Central memory CD8-positive, alpha-beta T cell (primary cell): ENCODE data around the gene SNED1.

ENCODE experiments used
- ATAC-seq: fragments of 150-1000 bp; cut with Tn5 transposase; replicated peaks from 2 replicates; pipeline ENCODE4 v1.10.0; 2022; ENCODE audit warnings: mild to moderate bottlenecking, moderate FRiP score, moderate number of reproducible peaks; ENCODE audit not compliant: poor library complexity, severe bottlenecking; ENCODE audit errors: extremely low read depth
- DNase-seq, 2 donors: peaks; one replicate each; pipeline ENCODE4 v3.0.0; 2021; ENCODE audit warnings: low spot score in 2 of 2
- H3K27ac Mint-ChIP-seq: one replicate; pipeline ENCODE4 v1.8.0; 2022; ENCODE audit warnings: low read depth, mild to moderate bottlenecking, moderate library complexity, mixed read lengths
- H3K27me3 Mint-ChIP-seq: one replicate; pipeline ENCODE4 v1.8.0; 2022; ENCODE audit warnings: mixed read lengths
- H3K36me3 Mint-ChIP-seq: one replicate; pipeline ENCODE4 v1.8.0; 2022; ENCODE audit warnings: mild to moderate bottlenecking, moderate library complexity, mixed read lengths; ENCODE audit not compliant: insufficient read depth
- H3K4me1 Mint-ChIP-seq: one replicate; pipeline ENCODE4 v1.8.0; 2022; ENCODE audit warnings: mixed read lengths
- H3K4me3 Mint-ChIP-seq: one replicate; pipeline ENCODE4 v1.8.0; 2022; ENCODE audit warnings: mild to moderate bottlenecking, moderate library complexity, mixed read lengths
- H3K9me3 Mint-ChIP-seq: one replicate; pipeline ENCODE4 v1.8.0; 2022; ENCODE audit warnings: mixed read lengths

SNED1 gene

GRCh38 chr2:240963868-240964703 lies 34.3 kb upstream of the SNED1 start:
- DNase-seq (no peak), ATAC-seq (no peak)
- no peaks in the 10 kb centered on the region for H3K27me3 Mint-ChIP-seq
- H3K4me1 Mint-ChIP-seq = no peaks in the 10 kb centered on the region
- H3K4me3 Mint-ChIP-seq = no peak overlapping the region
- no peaks in the 10 kb centered on the region for H3K36me3 Mint-ChIP-seq
- H3K27ac Mint-ChIP-seq = no peak overlapping the region
- H3K9me3 Mint-ChIP-seq = no peaks in the 10 kb centered on the region

DNA sequence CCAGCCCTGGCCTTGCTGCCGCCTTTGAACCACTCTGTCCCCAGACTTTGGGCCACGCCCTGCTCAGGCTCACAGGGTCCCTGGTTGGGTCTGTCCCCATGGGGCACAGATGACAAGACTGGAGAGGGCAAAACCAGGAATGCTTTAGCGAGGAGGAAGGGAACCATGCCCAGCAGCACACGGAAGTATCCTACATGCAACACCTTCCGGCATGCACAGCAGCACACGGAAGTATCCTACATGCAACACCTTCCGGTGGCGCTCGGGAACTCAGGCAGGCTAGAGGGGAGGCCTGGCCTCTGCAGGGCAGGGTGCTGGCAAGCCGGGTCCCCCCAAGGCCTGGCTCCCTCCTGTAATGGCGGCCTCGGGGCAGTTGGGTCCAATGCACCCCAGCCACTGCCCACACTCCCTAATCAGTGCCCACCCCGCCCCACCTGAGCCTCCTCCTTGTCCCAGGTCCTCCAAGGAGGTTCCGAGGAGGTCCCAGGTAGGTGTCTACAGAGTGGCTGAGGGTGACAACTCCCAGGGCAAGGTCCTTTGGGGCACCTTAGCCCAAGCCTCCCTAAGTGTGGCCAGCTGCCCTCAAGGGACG lies 33.6 kb upstream of the SNED1 start:
- Mint-ChIP-seq H3K27ac (no peak overlapping the region), H3K27me3 (no peaks in the 10 kb centered on the region), H3K4me1 (no peaks in the 10 kb centered on the region), H3K36me3 (no peaks in the 10 kb centered on the region), H3K9me3 (no peaks in the 10 kb centered on the region), H3K4me3 (no peak overlapping the region)
- DNase-seq (no peak), ATAC-seq (no peak)

GRCh38 chr2:240965296-240965904 lies 33.0 kb upstream of the SNED1 start:
- Mint-ChIP-seq H3K36me3 (no peaks in the 10 kb centered on the region), H3K4me1 (no peaks in the 10 kb centered on the region), H3K9me3 (no peaks in the 10 kb centered on the region), H3K27me3 (no peaks in the 10 kb centered on the region), H3K4me3 (no peak overlapping the region), H3K27ac (no peak overlapping the region)
- no peak for ATAC-seq
- no peak for DNase-seq

DNA sequence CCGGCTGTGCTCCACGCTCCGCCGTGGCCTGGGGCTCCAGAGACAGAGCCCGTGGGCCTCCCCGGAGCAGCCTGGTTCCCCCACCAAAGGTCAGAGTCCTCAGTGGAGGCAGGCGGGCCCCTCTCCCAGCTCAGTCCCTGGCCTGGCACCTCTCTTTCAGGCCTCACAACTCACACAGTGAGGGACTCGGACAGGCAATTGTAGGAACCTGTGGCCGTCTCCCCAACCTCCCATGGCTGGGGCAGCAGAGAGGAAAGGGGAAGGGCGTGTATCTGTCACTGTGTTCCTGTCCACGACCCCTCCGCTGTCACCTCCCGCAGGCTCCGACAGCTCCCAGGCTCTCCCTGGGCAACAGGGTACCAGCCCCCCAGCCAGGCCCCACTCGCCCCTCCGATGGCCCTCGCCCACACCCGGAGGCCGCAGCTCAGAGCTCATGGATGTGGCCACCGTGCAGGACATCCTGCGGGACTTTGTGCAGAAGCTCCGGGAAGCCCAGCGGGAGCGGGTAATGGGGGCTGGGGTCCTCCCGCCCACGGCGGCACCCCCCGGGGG lies 32.4 kb upstream of the SNED1 start:
- no peaks in the 10 kb centered on the region for H3K36me3 Mint-ChIP-seq
- ATAC-seq = no peak
- H3K4me1 Mint-ChIP-seq = no peaks in the 10 kb centered on the region
- no peak overlapping the region for H3K27ac Mint-ChIP-seq
- DNase-seq = no peak
- no peaks in the 10 kb centered on the region for H3K9me3 Mint-ChIP-seq
- peaks cover 6% of the 10 kb centered on the region for H3K27me3 Mint-ChIP-seq
- H3K4me3 Mint-ChIP-seq = no peak overlapping the region

- H3K27me3 Mint-ChIP-seq = peaks cover 11% of the 10 kb centered on the region
Measured at GRCh38 chr2:240966457-240966905, 31.9 kb upstream of the SNED1 start.

GRCh38 chr2:240966906-240967680 lies 31.3 kb upstream of the SNED1 start:
- no peak for DNase-seq
- Mint-ChIP-seq H3K4me1 (no peaks in the 10 kb centered on the region), H3K27me3 (peaks cover 17% of the 10 kb centered on the region), H3K9me3 (no peaks in the 10 kb centered on the region), H3K4me3 (no peak overlapping the region), H3K36me3 (no peaks in the 10 kb centered on the region), H3K27ac (no peak overlapping the region)
- ATAC-seq = no peak

More at GRCh38 chr2:240966457-240966905, 31.9 kb upstream of the SNED1 start:
- H3K36me3 Mint-ChIP-seq = no peaks in the 10 kb centered on the region
- no peaks in the 10 kb centered on the region for H3K9me3 Mint-ChIP-seq
- ATAC-seq (no peak), DNase-seq (no peak)
- H3K4me3 Mint-ChIP-seq = no peak overlapping the region
- H3K4me1 Mint-ChIP-seq = no peaks in the 10 kb centered on the region
- no peak overlapping the region for H3K27ac Mint-ChIP-seq

DNA sequence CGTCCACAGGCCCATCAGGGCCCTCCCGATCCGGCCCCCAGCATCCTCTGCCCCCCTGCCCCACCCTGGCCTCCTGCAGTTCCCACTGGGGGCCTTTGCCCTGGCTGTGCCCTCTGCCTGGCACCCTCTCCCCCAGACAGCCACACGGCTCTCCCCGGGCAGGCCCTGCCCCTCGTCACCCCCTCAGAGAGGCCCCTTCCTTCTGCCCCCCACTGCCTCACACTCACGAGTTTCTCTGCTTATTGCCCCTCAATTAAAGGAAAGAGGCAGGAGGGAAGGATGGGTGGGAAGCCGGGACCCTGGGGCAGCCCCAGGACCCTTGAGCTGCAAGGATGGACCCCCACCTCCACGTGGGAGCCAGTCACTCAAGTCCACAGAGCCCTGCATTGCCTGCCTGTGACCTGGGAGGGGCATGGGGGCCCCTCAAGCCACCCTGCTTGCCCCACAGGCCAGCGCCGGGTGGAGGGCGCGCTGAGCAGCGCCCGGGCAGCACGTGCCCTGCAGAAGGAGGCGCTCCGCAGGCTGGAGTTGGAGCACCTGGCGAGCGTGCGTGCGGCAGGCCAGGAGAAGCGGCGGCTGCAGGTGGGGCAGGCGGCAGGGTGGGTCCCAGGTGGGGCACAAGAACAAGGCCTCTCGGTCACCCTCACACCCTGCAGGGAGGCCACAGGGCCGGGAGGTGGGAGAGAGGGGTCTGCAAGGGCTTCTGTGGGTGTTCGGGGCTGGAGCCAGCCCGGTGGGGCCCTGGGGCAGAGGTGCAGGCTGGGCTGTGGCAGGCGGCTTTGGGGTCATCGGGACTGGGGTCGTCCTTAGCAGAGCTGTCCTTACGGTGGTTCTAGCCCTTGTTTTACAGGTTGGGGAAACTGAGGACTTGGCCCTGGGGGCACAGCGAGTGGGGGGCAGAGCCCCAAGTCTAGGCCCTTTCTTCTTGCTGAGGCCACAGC lies 30.5 kb upstream of the SNED1 start:
- ATAC-seq = no peak

DNA sequence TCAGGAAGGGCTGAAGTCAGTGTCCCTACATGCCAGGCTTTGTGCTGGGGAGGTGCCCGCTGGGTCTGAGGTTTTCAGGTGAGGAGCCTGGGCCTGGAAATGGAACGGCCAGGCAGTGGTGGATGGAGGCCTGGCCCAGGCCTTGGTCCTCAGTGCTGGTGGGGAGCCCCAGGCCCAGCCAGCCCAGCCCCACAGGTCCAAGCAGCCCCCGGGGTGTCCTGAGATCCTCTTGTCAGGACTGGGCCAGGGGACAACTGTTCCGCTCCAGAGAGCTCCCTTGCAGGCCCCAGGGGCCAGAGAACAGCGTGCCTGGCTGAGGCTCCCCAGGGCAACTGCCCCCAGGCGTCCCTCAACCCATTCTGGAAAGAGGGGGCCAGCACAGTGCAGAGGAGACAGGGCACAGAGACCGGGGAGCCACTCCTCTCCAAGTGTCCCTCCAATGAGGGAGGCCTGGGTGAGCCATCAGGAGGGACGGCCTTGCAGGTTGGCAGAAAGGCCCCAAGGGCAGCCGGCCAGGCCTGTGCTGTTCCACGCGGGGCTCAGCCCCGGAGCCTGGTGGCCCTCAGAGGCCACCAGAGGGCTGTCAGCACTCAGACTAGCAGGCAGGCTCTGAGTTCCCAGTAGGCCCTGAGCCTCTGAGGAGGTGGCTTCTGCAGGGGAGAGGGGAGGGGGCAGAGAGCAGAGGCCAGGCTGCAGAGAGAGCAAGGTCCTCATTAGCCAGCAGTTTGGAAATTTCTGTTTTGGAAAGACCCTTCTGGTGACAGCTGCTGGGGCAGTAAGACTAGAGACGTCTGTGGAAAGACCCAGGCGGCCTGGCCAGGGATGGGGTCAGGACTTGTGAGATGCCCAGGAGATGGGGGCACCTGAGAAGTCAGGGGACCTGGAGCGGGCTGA lies 29.4 kb upstream of the SNED1 start:
- Mint-ChIP-seq H3K27ac (no peak overlapping the region), H3K27me3 (peaks cover 28% of the 10 kb centered on the region), H3K4me1 (no peaks in the 10 kb centered on the region), H3K36me3 (no peaks in the 10 kb centered on the region), H3K4me3 (no peak overlapping the region), H3K9me3 (no peaks in the 10 kb centered on the region)
- DNase-seq (no peak), ATAC-seq (no peak)

More for the DNA sequence above, 30.5 kb upstream of the SNED1 start:
- Mint-ChIP-seq H3K27me3 (peaks cover 22% of the 10 kb centered on the region), H3K4me3 (no peak overlapping the region), H3K4me1 (no peaks in the 10 kb centered on the region), H3K36me3 (no peaks in the 10 kb centered on the region), H3K27ac (no peak overlapping the region), H3K9me3 (no peaks in the 10 kb centered on the region)
- DNase-seq = no peak

- no peak overlapping the region for H3K4me3 Mint-ChIP-seq
- no peaks in the 10 kb centered on the region for H3K9me3 Mint-ChIP-seq
- ATAC-seq (no peak), DNase-seq (no peak)
- H3K36me3 Mint-ChIP-seq = no peaks in the 10 kb centered on the region
- H3K27ac Mint-ChIP-seq = no peak overlapping the region
- H3K27me3 Mint-ChIP-seq = peaks cover 39% of the 10 kb centered on the region
- no peaks in the 10 kb centered on the region for H3K4me1 Mint-ChIP-seq
Measured at GRCh38 chr2:240970104-240970503, 28.3 kb upstream of the SNED1 start.

GRCh38 chr2:240970816-240971215 lies 27.6 kb upstream of the SNED1 start:
- ATAC-seq (no peak), DNase-seq (no peak)
- H3K4me1 Mint-ChIP-seq = no peaks in the 10 kb centered on the region
- H3K27ac Mint-ChIP-seq = no peak overlapping the region
- H3K9me3 Mint-ChIP-seq = no peaks in the 10 kb centered on the region
- no peak overlapping the region for H3K4me3 Mint-ChIP-seq
- no peaks in the 10 kb centered on the region for H3K36me3 Mint-ChIP-seq
- H3K27me3 Mint-ChIP-seq = peaks cover 43% of the 10 kb centered on the region

- Mint-ChIP-seq H3K27me3 (peaks cover 43% of the 10 kb centered on the region), H3K9me3 (no peaks in the 10 kb centered on the region), H3K4me3 (no peak overlapping the region), H3K36me3 (no peaks in the 10 kb centered on the region), H3K4me1 (no peaks in the 10 kb centered on the region), H3K27ac (no peak overlapping the region)
- no peak for DNase-seq
- ATAC-seq = no peak
Measured at GRCh38 chr2:240972201-240972600, 26.2 kb upstream of the SNED1 start.
